ENCODE results near the gene SLC25A45. TPM values are rescaled to one million over a fixed set of nuclear protein-coding genes. Genes with fewer than 3 reads are reported as not detected.
"Not testable (repeated sequence)": the region's sequence is repeated elsewhere in the genome, so short reads cannot be mapped to it uniquely, and the experiment has no call there.

The SLC25A45 gene
- polyA plus RNA-seq, 1 of the 3 experiments (the other 2 are of a cell fraction), result 3.6 TPM

GRCh38 chr11:65334696-65335295, 47.6 kb downstream of the SLC25A45 start (continued):
- no peak for TF ChIP-seq MEF2A (IDR thresholded peaks at IDR 0.05; ENCODE audit: borderline replicate concordance, low read depth)
- no peak for TF ChIP-seq TAF1 (IDR thresholded peaks at IDR 0.05; ENCODE audit: borderline replicate concordance, low read depth, low read length)
- TF ChIP-seq ZBTB33 (IDR thresholded peaks at IDR 0.05; ENCODE audit: borderline replicate concordance, low read depth), result no peak
- TF ChIP-seq RXRA (IDR thresholded peaks at IDR 0.05; ENCODE audit: borderline replicate concordance, low read depth), result no peak
- no peak for TF ChIP-seq TEAD4 (IDR thresholded peaks at IDR 0.05; ENCODE audit: borderline replicate concordance, insufficient read depth)

- Histone ChIP-seq H3K4me1 (ENCODE audit: control insufficient read depth in 1 of 2, insufficient read depth in 2 of 2, low read depth in 1 of 2, low read length in 1 of 2) (peaks cover 5 to 10% of the 10 kb centered on the region in 2 experiments; a peak in 3 of 4 replicates), H3K79me2 (ENCODE audit: insufficient read depth) (peaks cover 38% of the 10 kb centered on the region), H3F3A (replicated peaks; ENCODE audit: insufficient read depth) (peaks cover 22% of the 10 kb centered on the region), H4K20me1 (ENCODE audit: insufficient read depth) (peaks cover 27% of the 10 kb centered on the region)
- H3K9me3 ChIP-seq; H3K9ac ChIP-seq; H2AFZ ChIP-seq (ENCODE audit: low read depth); H3K4me2 ChIP-seq; H3K9me2 ChIP-seq; DNase-seq; H3K36me3 ChIP-seq (replicated peaks in 1 of 2; ENCODE audit: control insufficient read depth in 1 of 2, insufficient read depth in 2 of 2, low read length in 1 of 2); H3K4me3 ChIP-seq (ENCODE audit: low read depth in 2 of 2, low read length in 1 of 2); H3K27ac ChIP-seq (ENCODE audit: low read depth in 2 of 2, low read length in 1 of 2); H3K27me3 ChIP-seq (ENCODE audit: insufficient read depth): not testable (repeated sequence)
- ChIA-PET POLR2A (interaction anchor here (1.1 to 2.4 kb wide), 6 partner anchors 10 to 173 kb away, joined by 3 to 14 read pairs (median 6); partner anchors contain the start of genes CDC42EP2, MALAT1 and TIGD3), CTCF (interaction anchor here (1.2 to 24.1 kb wide), 7 partner anchors 10 to 129 kb away, joined by 3 to 1118 read pairs (median 5); partner anchors contain the start of genes CDC42EP2 and POLA2)
- 97% methylated on average over 9 of the region's 9 CpGs for WGBS (ENCODE audit: low lambda C conversion rate)
Observed at GRCh38 chr11:65332591-65332990, 49.9 kb downstream of the SLC25A45 start.

- Histone ChIP-seq H3K9me2 (no peaks in the 10 kb centered on the region), H3K27me3 (ENCODE audit: insufficient read depth) (no peaks in the 10 kb centered on the region), H3K27ac (ENCODE audit: low read depth in 2 of 2, low read length in 1 of 2) (no peak overlapping the region), H3K36me3 (replicated peaks in 1 of 2; ENCODE audit: control insufficient read depth in 1 of 2, insufficient read depth in 2 of 2, low read length in 1 of 2) (no peaks in the 10 kb centered on the region), H3K9me3 (no peaks in the 10 kb centered on the region), H4K20me1 (ENCODE audit: insufficient read depth) (peaks cover 11% of the 10 kb centered on the region; the same call in 1 of the 2 replicates), H3K4me2 (no peak overlapping the region), H3K9ac (no peak overlapping the region), H3K4me3 (ENCODE audit: low read depth in 2 of 2, low read length in 1 of 2) (no peak overlapping the region), H3K4me1 (ENCODE audit: control insufficient read depth in 1 of 2, insufficient read depth in 2 of 2, low read depth in 1 of 2, low read length in 1 of 2) (peaks cover 5 to 8% of the 10 kb centered on the region in 2 experiments; a peak in 3 of 4 replicates), H3F3A (replicated peaks; ENCODE audit: insufficient read depth) (peaks cover 22% of the 10 kb centered on the region), H3K79me2 (ENCODE audit: insufficient read depth) (peaks cover 19% of the 10 kb centered on the region), H2AFZ (ENCODE audit: low read depth) (peak overlapping the region; percentile 80)
- ChIA-PET CTCF (interaction anchor here (0.6 to 24.1 kb wide), 38 partner anchors 8 to 1085 kb away, joined by 3 to 1118 read pairs (median 6); partner anchors contain the start of genes CDC42EP2 and SPDYC), POLR2A (interaction anchor here (0.6 to 4.0 kb wide), 5 partner anchors 13 to 195 kb away, joined by 3 to 14 read pairs (median 3); partner anchors contain the start of gene CDC42EP2)
- TF ChIP-seq NRF1 (IDR thresholded peaks at IDR 0.05; ENCODE audit: low read depth, low read length) (no peak), TEAD4 (IDR thresholded peaks at IDR 0.05; ENCODE audit: borderline replicate concordance, insufficient read depth) (no peak), REST (IDR thresholded peaks at IDR 0.05; ENCODE audit: low read depth, low read length) (no peak), MAX (IDR thresholded peaks at IDR 0.05; ENCODE audit: low read depth) (no peak), NFIC (IDR thresholded peaks at IDR 0.05; ENCODE audit: borderline replicate concordance) (no peak), GABPA (IDR thresholded peaks at IDR 0.05; ENCODE audit: low read depth) (no peak)
- WGBS (ENCODE audit: low lambda C conversion rate), result 88% methylated on average over 7 of the region's 7 CpGs
- no peak for DNase-seq
Observed at GRCh38 chr11:65330544-65330943, 51.9 kb downstream of the SLC25A45 start.

All from SK-N-SH (cell line).